ENCODE data around the gene EEF1AKMT4.

EEF1AKMT4 gene

GRCh38 chr3:184305577-184305976, 56.1 kb downstream of the EEF1AKMT4 start:
- no peak for DNase-seq

- no peak for DNase-seq
These were observed 57.0 kb downstream of the EEF1AKMT4 start for GRCh38 chr3:184306341-184306972.

GRCh38 chr3:184307915-184308314, 58.4 kb downstream of the EEF1AKMT4 start:
- no peak for DNase-seq
